HG03457 (cell line): ENCODE data around the gene PER2.
"Not testable (repeated sequence)": the region's sequence is repeated elsewhere in the genome, so short reads cannot be mapped to it uniquely, and the experiment has no call there.

Experiments
- ATAC-seq: cut with Tn5 transposase; IDR thresholded peaks from one replicate; pipeline ENCODE4 v1.9.1; 2021; ENCODE audit warnings: moderate number of reproducible peaks; ENCODE audit not compliant: unreplicated experiment

The PER2 gene

DNA sequence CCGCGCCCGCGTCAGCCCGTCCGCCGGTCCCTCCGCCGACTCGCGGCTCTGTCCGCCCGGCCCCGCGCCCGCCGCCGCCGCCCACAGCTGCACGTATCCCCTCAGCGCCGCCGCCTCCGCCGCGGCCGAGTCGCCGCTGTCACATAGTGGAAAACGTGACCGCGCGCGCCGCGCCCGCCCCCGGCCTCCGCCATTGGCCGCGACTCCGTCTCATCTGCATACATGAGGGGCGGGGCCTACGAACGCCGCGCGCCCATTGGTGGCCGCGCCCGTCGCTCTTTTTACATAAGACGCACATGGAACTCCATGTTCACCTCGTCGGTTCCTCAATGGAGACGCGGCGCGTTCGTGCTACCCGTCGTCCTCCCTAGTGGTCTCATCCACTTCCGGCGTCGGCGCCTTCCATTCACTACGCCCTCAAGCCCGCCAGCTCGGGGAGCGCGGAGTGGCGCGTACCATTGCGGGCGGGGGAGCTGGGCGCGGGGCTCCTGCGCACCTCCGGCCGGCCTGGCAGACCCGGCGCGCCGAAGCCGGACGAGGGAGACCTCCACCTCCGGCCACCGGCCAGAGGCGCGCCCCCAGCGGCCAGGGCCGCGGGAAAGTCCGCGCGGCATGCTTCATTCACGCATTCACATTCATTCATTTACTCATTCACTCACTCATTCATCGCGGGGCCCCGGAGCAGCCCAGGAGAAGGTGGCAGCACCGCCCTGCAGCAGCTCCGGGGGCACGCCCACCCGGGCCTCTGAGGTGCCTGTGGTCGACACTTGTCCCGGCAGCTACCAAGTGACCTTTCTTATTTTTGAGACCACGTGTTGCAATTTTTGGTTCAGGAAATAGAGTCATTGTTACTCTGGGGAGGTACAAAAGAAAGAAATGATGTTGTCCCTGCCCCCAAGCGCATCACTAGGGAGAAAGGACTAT, 502 bp upstream of the PER2 start:
- peak; percentile 88 for ATAC-seq

DNA sequence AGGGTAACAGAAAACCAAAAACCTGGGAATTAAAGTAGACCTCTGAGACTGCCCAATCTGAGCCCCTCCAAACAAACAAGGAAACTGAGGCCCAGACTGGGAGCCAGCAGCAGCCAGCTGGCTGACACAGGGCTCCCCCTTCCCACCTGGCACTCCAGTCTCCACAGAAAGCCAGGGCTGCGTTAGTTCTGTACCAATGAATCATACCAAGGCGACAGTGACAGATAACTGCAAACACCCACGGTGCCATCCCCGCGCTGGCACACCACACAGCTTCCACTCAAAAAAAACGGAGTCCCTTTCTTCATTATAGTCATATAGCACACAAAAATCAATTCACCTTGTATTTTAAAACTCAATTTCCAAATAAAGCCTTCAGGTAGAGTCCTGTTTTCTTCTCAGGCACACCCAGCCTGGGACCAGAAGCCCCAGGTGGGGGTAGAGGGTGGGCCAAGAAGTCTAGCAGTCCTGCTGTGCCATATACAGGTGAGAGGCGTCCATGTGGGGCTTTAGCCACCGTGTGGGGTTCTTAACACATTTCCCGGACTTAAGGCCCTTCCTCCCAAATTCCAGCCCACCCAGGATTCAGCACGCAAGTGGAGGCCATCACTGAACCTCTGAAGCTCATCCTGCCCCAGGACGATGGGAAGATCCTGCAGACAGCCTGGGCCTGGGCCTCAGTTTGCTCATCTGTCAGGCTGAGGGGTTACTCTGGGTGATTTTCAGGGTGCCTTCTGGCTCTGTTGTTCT, 1.2 kb downstream of the PER2 start:
- ATAC-seq, result no peak

DNA sequence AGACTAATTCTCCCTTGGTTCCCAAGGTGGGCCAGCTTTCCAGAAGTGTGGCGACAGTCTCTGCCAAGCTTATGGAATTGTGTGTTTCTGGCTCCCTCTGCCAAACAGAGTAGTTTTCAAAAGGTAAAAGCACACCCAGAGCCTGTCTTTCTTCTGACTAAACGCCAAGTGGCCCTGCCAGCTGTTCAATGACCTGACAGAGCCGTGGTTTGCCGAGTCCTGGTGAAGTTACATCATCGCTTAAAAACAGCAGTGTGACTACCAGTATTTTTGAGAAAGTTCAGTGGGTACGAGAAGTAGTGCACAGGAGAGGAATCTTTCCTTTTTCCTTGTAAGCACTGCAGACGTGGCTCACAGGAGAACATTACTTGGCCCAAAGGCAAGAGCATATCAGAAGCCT, 1.9 kb downstream of the PER2 start:
- no peak for ATAC-seq

- ATAC-seq, result no peak
Observed at GRCh38 chr2:238286095-238286494, 2.3 kb downstream of the PER2 start.

DNA sequence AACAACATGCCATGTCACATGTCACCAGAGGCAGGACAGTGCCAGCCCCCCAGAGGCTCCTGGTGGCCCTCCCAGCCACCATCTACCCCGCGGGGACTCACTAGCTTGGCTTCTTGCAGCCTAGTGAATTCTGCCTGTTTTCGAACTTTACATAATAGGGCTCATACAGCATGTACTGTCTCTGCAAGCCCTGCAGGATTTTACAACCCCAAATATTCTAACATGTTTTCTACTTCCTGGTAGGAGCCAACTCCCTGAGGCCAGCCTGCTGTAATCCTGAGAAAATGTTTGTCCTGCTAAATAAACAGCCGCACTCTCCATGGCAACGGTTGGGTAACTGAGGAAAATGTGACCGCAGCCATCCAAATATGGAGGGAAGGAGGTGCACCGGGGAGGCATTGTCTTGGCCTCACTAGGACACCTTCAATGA, 2.7 kb downstream of the PER2 start:
- no peak for ATAC-seq

DNA sequence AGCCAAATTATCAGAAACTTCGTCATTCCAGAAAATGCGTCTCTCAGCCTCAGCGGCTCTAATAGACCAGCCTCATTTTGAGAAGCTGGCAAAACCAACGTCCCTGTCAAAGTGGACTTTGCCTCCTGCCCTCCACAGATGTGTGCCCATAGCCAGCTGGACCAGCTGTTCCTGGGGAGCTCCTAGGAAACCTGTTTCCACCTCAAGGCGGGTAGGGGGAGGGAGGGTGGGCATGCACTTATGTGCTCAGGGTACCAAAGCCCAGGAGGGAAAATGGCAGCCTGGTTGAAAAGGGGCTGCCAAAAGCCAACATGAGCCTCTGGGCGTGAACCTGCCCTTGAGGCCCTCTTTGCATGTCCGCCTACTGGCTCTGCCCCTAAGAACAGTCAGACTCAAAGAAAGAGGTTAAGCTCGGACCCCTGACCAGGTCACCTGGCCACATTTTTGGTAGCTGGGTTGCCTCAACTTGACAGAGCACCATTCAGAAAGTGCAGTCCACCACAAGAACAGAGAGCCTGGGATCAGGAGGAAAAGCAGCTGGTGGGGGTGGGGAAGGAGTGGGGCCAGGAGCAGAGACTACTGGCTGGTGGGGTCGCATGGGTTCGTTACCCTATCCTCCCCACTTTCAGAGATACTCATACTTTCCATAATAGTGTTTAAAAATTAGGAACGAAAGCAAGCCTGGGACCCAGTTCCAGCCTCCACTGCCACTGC, 3.5 kb downstream of the PER2 start:
- no peak for ATAC-seq

- no peak for ATAC-seq
Observed at GRCh38 chr2:238282861-238283738, 5.3 kb downstream of the PER2 start.

DNA sequence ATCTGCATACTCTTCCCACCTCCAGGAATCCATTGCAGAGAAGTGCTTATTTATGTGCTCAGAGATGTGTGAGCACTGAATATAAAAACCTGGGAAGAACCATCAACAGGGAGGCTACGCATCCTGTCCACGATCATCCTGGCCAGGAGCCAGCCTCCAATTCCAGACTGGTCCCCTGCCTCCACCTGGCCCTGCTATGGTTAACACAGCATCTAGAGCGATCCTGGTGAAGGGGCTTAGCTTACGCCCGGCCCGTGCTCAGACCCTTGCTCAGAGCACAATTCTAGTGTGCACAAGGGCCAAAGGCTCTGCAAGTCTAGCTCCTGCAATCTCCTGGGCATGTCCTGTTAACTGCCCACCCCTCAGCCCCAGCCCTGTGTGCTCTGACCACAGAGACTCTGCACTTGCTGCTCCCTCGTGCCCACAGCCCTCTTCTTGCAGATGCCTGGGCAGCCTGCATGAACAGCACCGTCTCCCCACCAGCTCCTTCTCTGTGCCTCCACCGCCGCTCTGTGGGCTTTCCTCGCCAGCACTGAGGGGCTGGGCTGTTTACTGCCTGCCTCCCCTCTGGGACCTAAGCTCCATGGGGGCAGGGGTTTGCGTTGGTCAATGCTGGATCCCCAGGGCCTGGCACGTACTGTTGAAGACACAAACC, 6.5 kb downstream of the PER2 start:
- no peak for ATAC-seq

DNA sequence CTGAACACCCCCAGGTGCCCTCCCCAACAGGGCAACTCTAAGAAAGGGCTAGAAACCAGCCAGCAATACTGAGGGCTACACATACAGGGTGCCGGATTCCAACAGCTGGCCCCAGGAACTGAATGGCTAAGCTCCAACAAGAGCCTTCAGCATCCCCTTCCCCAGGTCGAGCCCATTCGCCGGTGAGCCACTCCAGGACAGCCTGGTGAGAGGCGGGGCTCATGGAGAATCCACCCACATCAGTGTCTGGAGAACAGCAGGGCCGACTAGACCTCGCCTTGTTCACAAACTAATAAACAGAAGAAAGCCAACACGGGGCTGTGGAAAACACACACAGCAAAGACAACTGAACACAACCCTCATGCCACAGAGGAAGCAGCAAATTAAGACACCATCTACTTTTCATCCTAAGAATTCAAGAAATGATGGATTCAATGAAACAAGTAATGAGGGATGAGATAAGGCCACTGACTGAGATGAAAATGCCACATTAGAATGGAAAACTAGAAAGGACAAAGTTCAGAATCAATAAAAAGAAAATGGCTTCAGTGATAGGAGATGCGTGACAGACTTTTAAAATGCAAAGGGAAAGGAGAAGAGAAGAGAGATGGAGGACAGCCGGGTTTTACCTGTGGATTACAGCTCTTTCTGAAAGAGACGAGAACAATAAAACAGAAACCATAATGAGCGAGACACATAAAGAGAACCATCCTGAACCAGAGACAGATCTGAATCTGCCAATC, 8.2 kb downstream of the PER2 start:
- no peak for ATAC-seq

GRCh38 chr2:238279324-238279682, 9.1 kb downstream of the PER2 start:
- ATAC-seq, result no peak

DNA sequence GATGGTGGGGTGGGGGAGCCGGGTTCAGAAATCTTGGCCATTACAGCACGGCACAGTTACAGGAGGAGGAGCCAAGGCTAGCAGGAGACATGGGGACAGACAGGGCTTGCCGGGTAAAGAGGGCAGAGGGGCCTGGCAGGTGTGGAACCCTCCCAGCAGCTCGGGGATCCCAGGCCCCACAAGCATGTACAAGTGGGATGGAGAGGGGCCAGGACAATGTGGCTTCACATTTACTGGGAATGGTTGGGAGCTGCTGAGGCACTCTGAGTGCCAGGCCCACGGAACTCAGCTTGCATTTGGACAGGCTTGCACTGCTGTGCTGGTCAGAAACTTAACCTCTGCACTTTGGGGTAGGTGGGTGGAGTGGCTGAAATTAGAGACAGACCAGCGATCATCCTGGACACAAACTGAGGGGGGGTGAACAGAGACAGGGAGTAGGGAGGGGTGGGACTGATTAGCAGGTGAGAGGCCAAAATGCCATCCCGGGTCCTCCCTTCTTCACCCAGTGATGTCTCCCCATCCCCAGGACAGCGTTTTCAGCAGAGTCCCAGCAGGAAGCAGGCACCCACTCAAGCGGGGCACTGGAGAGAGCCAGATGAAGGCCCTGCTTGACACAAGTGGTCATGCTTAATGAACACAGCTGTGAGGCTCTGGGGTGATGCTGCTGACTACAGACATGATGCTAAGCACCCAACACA, 9.6 kb downstream of the PER2 start:
- no peak for ATAC-seq

GRCh38 chr2:238277695-238278094, 10.7 kb downstream of the PER2 start:
- ATAC-seq, result no peak

DNA sequence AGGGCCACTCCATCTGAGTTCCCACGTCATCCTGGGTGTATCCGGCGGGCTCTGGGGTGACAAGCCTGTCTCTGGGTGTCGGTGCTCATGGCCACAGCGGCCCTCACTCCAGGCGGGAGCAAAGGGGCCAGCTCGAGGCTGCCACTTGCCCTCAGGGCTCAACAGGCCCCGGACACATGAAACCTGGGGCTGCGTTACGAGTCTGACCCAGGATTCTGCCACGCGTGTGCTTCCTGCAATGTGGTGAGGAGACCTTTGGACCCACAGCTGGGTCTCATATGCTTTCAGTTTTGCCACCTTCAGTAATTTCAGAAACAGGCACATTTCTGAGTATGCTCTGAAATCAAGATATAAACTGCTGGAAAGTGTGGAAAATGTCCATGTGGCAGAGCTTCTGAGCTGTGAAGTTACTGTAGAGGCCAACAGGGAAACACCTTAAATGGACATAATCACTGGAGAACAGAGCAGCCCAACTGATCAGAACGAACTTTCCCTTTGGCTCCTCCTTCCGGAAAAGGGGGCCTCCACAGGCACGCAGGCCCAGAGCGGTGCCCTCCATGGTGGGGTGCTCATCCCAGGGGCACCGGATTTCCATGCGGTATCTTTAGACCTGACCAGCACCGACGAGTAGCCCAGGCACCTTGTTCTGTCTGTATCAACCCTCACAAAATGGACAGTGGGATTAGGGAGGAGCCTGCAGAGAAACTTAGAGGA, 14.1 kb downstream of the PER2 start:
- no peak for ATAC-seq

DNA sequence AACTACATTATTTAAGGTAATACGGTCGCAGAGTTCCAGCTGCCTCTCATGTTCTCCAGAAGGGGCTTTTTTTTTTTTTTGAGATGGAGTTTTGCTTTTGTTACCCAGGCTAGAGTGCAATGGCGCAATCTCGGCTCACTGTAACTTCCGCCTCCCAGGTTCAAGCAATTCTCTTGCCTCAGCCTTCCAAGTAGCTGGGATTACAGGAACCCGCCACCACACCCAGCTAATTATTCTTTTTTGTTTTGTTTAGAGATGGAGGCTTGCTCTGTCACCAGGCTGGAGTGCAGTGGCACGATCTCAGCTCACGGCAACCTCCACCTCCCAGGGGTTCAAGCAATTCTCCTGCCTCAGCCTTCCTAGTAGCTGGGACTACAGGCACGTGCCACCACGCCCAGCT, 15.0 kb downstream of the PER2 start:
- not testable (repeated sequence) for ATAC-seq

DNA sequence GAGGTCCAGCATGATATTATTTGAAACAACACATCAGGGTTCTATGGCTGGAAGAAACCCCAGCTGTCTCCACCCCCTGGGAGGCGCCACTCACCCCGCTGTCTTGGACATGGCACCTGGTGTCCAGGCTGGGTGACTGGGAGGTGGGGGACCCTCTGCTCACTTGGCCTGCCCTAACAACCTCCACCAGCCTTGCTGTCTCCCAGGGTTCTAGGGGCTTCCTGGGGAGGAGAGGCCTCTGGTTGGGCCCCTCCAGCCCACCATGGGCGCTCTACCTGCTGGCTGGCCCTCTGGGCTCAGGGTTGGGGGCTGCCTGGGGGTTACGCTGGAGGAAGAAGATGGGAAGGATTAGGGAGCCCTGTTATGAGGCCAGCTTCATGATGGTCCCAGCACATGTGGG, 16.3 kb downstream of the PER2 start:
- ATAC-seq, result no peak

GRCh38 chr2:238271686-238272085, 16.7 kb downstream of the PER2 start:
- ATAC-seq, result not testable (repeated sequence)

DNA sequence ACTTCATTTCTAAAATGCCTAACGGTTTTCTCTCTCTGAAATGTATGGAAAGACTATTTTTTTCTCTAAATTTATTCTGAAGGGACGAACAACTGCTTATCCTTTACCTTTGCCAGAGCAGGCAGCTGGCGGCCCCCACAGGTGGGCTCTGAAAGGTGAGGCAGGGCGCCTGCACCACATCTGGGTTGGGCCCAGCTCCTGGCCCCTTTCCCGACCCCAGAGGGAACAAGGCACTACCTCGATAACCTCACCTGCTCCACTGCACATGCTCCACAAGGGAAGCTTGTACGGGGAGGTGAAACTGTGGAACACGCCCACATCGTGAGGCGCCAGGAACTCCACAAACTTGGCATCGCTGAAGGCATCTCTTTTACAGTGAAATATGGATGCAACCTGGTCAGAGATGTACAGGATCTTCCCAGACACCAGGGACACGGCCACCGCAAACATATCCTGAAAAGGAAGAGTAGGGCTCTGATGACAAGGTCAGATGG, 17.3 kb downstream of the PER2 start:
- no peak for ATAC-seq

DNA sequence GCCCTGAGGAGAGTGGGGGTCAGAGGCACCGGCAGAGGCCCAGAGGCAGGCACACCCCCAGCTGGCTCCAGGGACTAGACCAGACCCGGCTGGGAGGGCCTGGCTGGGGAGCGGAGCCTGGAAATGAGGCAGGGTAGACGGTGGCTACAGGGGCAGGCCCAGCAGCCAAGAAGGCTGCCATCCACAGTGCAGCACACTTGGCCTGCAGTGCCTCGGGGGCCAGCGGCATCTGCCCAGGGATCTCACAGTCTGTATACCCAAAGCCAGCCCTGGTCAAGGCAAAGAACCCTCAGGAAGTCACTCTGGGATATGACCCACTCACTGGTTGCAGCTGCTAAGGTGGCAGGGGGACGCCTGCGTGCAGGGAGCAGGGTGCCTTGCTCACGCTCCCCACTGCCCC, 17.8 kb downstream of the PER2 start:
- ATAC-seq, result no peak
